NCI-H1694 (cell line): ENCODE results near the gene MICAL3.

Source experiments
- DNase-seq: peaks from one replicate; lab custom pipeline; 2025; lab: John Stamatoyannopoulos, UW

The MICAL3 gene

DNA sequence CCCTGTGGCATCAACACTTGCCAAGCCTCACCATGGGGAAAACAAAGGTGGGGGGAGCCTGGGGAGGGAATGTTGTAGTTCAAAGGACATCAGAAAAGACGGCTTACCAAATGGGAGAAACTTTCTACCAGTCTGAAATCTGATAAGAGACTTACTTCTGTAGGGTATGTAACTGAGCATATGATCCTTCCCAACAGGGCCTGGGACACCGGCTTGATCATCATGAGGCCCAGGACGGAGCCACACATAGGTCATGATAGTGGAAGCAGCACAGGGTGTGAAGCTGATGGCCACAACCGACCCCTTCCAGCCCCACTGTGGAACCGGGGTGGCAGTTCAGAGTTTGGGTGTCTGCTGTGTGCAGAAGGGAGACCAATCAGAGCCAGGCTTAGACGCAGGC, 51.1 kb downstream of the MICAL3 start:
- DNase-seq, result no peak

DNA sequence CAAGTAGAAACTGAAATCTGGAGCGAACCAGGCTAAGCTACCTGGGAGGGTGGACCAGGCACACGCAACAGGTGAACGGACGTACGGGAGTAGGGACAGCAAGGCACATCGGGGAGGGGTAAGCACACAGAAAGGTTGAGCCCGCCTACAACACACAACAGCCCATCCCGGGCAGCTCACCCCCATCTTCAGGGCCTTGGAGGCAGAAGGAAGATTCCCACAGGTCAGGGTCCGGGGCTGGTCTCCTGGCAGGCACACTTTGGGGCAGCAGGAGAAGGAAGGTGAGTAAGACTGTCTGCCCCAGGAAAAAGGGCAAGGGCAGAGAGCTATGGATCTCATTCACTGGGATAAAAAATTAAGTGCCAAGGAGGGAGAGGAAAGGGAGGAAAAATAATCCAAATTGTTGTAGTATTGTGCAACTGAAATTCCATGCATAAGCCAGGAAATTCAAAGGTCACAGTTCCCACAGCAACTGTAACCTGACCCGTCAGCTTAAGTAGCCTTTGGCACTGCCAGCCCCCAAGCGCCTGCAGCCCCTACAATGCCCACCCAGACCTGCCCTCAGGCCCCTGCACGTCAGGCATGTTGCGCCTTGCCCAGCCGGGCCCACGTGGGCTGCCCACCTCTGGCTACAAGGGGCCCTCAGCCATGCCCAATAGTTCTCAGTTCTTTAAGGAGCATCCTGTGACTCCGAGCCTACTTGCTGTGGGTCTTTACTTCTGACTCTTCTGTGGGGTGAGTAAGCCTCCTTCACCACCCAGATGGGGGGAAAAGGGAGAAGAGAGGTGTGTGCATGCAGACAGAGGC, 51.8 kb downstream of the MICAL3 start:
- DNase-seq, result no peak

DNA sequence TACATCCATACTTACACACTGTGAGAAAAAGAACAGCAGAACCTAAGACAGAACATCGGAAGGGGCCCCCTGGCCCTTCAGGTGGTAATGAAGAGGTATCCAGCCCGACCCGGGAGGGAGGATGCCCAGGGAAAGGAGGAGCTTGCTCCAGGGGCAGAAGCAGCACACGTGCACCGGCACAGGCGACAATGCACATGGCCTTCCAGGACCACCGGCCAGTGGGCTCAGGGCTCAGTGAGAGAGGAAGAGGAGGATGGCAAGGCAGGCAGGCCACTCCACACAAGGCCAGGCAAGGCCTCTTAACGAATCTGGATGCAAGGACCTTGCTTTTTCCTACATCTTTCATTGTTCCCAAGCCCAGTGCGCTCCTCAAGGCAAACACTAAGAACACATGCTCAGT, 52.6 kb downstream of the MICAL3 start:
- no peak for DNase-seq

DNA sequence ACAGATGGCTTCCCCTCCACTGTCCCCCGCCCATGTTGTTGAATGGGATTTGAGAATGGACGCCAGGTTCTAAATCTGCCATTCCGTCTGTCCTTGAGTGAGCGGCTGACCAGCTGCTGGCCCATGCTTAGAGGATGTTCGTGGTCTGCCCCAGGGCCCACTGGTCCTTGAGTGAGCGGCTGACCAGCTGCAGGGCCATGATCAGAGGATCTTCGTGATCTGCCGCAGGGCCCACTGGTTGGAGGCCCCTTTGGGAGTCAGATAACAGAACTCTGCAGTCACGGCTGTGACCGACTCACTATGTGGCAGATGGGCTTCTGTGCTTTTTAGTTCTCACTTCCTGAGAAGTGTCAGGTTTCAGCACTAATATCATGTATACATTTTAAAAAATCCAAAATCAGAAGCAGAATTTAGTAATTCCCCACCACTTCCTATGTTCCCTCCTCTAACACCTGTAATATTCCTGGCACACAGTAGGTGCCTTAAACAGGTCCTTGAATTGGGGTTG, 54.1 kb downstream of the MICAL3 start:
- peak; percentile 68 for DNase-seq

DNA sequence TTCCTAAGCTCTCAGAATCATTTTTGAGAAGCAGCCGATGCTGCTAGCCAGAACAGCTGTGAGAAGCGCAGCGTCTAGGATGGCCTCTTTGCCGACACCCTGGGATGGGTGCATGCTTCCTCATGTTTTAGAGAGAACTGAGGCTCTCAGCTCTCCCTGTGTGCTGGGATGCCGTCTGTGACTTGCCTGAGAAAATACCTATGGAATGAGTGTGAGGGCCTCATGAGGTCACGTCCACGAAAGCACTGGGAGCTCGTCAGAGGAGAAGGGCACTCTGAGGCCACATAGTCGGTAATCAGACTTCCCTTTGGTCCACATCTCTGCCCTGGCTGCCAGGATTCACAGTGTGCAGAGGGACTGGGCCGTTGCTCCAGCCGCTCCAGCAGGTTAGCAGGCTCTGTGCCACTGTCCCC, 54.7 kb downstream of the MICAL3 start:
- no peak for DNase-seq

DNA sequence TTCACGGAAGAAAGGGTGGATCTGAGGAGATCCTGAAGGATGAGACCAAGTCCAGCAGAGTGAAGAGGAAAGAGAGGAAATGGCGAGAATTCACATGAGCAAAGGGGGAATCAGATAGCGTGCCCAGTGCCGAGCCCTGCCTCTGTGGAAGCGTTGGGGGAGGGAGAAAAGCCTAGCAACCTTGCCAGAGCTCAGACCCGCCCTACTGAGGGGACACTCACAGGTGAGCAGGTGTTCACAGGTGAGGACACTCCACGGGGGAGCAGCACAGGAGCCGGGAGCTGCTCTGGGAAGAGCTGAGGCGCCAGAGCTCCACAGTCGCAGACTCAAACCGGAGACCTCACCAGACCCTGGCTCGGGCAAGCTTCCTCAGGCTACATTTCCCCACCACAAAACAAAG, 56.2 kb downstream of the MICAL3 start:
- no peak for DNase-seq

DNA sequence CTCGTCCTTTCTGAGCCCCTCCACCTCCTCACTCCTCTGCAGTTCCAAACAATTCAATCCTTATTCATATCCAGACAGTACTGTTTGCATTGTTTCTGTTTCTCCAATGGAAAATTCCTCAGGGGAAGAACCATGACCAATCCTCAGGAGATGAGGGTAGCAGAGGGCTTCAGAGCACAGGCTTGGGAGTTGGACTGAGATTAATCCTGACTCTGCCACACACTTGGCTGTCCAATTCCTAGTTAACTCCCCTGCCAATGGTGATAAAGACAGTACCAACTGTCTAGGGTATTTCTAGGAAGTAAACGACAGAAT, 58.0 kb downstream of the MICAL3 start:
- DNase-seq, result no peak

DNA sequence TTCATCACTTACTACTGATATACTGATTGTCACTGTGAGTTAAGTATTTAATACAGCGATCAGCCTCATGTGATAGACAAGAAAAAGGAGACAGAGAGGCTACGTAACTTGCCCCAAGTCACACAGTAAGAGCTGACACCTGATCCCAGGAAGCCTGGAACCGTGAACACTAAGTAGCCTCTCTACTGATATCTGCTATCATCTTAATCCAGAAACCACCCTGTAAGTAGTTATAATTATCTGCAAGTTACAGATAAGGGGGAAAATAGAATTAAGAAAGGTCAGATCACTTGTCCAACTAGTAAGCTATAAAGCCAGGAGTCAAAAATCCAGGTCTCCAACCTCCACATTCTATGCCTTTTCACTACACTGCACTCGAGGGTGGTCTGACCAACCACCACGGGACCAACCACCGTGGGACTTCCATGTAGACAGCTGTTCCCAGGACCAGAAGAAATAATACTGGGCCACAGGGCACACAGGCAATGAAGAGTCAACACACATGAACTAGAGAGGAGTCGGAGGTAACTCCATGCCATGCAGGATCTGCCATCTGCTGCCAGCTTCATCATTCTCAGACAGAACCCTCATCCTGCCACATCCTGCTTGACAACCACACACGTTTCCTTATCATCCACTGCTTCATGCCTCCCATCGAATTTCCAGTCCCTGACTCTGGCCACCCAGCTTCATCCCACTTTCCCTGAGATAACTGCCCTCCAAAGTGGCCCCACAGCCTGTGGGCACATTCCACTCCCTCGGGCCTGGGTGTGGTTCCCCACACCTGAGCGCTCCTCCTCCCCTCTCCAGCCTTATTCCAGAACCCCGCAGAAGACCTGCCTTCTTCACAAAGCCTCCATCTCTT, 58.6 kb downstream of the MICAL3 start:
- no peak for DNase-seq

DNA sequence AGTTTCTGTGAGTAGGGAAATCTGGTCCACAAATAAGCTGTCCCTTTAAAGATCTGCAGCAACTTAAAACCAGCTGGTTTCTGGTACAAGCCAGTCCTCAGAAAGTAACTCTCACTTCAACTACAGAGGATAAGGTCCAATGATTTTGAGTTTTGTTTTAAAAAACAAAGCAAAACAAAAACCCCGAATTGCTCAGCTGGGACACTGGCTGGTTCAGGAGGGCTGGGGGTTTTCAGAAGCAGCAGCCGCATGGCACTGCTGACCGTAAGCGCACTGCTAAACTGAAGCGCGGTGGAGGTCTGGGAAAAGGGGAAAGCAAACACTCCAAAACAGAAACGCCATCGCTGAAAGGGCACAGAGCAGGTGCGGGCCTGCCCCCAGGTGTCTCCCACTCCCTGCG, 59.7 kb downstream of the MICAL3 start:
- DNase-seq, result no peak

DNA sequence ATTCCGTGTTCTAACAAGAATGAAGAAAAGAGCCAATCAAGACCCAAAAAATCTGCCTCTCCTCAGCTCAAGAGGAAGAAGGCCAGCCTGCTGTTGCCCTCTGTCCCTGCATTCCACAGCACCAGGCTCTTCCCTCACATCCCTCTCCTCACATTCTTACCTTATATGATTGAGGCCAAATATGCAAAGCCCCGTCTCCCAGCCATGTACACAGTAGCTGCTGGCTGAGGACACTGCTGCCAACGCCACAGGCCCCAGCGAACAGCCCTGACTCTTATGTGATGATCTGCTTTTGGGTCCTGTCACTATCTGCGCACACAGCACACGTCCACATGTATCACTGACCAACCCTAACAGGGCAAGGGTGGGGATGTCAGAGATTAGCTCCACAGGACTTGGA, 60.2 kb downstream of the MICAL3 start:
- no peak for DNase-seq

DNA sequence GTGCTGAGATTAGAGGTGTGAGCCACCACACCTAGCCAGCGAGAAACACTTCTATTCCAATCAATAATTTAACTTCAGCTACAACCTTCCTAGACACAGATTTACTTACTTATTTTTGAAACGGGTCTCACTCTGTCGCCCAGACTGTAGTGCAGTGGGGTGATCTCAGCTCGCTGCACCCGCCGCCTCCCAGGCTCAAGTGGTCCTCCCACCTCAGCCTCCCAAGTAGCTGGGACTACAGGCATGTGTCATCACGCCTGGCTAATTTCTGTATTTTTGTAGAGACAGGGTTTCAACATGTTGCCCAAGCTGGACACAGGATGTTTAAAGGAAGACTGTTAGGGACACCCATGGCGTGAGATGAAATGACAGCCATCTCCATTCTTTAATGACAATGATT, 61.3 kb downstream of the MICAL3 start:
- no peak for DNase-seq

DNA sequence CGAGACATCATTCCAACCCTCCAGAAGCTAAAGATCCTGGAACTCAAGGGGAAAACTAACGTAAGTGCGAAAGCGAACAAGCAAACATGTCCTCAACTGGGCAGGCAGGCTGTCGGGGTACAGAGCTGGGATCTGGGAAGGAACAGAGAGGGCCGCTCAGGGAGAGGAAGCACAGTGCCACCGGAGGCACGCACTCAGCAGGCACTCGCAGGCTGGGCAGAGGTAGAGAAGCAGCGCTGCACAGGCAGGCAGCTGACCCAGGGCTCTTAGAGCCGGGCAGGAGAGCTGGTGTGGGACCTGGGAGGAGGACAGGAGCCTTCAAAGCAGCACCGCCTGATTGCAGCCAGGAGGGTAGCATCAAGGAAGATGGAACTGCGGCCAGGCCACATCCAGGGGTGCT, 62.2 kb downstream of the MICAL3 start:
- DNase-seq, result no peak

DNA sequence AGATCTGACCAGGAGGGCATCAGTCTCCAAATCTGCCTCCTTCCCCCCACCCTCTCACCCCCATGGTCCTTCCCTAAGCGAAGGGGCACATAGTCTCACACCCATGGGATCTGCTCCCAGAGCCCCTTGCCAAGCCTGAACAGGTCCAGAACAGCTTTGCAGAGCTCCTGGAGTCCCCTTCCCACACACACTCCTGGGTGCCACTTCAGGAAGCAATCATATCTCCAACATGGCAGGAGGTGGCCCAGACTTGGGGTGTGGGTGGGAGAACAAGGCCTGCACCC, 63.0 kb downstream of the MICAL3 start:
- no peak for DNase-seq

DNA sequence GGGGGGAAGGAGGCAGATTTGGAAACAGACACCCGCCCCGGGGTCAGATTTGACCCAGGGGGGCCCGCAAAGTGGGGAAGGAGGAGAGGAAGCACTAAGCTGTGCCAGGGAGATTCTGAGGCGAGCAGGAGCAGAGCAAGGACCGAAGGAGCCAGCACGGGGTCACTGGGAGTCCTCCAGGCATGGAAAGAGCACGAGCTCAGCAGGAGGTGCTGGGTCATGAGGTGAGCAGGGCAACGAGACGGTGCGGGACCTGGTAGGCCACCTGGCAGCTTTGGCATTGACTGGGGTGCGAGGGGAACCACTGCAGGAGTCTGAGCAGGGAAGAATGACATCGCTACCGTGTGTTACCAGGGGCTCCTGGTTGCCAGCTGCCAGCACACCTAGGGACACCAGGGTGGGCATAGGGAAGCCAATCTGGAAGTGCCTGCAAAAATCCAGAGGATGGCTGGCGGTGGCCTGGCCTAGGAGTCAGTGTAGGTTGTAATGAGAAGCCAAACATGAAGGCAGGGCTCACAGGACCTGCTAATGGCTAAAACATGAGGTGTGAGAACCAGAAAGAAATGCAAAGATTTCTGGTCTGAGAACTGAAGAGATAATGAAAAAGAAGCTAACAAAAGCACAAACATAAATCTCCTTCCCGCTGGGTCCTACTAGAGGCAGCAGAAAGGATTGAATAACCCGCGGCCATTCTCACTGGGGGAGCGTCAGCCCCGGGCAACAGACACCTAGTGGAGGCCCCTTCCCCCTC, 63.5 kb downstream of the MICAL3 start:
- DNase-seq, result no peak

DNA sequence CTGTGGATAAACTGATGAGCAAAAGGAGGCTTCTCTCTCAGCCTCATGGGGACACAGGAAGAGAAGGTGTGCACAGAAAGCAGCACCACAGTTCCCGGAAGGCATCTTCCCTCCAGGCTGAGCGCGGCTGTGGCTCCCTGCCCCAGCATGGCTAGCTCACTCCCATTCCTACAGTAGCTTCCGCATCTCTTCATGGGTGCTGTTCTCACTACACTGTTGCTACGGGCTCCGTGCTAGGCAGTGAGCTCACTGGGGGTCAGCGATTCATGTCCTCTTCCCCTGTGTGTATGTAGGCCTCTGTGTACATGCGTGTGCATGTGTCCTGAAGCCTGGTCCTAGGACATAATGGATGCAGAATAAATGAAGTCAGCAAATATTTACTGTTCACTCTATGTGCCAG, 64.3 kb downstream of the MICAL3 start:
- DNase-seq, result no peak

DNA sequence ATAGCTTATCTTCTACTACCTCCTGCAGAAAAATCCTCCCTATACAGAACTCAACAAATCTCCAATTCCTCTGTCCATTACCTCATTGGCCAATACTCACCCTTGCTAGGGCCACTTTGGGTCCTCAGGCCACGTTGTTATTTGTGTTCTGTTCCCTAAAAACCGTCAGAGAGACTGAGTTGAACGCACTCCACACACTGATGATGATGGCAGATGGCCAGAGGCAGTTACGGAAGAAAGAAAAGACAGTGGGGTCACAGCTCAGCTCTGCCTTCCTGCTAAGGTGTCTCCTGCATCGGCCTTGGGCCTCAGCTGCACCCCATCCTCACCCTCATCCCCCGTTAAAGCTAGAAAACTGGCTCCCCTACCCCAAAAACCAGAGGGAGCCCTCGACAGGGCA, 66.2 kb downstream of the MICAL3 start:
- no peak for DNase-seq

DNA sequence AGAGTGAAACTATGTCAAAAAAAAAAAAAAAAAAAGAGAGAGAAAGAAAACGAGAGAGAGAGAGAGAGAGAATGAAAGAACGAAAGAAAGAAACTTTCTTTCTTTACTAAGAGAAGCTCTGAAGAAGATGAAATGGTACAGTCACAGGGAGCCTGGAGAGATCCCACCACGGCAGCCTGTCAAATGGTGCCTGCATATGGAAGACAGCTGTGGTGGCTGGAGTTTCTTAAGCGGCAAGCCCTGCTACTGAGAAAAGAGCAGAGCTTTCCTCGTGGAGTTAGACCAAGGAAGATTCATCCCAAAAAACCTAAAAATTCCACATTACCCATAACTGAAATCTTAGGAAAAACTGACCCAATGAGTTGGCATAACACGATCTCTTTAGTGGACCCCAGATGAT, 66.7 kb downstream of the MICAL3 start:
- no peak for DNase-seq

DNA sequence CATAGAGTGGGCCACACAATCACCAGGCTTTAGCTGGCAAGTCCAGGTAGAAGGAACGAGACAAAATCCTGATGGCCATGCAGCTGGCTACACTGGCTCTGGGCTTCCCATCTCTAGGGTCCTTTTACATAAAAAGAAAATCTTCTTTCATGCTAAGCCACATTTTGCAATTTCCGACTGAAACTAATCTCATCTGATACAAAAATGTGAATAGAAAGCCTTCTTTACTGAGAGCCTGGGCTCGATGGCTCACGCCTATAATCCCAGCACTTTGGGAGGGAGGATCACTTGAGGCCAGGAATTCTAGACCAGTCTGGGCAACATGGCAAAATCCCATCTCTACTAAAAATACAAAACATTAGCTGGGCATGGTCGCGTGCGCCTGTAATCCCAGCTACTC, 67.2 kb downstream of the MICAL3 start:
- DNase-seq, result no peak

DNA sequence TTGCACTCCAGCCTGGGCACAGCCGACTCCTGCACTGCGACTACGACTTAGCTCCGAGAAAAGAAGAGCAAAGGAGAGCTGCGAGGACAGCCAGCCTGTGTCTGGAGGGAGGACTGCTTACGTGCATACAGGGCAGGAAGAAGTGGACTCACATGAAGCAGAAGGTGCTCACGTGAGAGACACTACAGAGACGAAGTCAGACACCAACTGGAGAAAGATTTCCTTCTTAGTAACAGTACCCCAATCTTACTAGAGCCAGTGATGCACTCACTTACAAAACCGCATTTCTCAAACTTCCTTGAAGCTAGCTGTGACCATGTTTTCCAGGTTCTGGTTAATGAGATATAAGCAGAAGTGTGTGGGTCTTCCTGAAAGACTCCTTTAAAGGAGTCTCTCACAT, 67.7 kb downstream of the MICAL3 start:
- no peak for DNase-seq

DNA sequence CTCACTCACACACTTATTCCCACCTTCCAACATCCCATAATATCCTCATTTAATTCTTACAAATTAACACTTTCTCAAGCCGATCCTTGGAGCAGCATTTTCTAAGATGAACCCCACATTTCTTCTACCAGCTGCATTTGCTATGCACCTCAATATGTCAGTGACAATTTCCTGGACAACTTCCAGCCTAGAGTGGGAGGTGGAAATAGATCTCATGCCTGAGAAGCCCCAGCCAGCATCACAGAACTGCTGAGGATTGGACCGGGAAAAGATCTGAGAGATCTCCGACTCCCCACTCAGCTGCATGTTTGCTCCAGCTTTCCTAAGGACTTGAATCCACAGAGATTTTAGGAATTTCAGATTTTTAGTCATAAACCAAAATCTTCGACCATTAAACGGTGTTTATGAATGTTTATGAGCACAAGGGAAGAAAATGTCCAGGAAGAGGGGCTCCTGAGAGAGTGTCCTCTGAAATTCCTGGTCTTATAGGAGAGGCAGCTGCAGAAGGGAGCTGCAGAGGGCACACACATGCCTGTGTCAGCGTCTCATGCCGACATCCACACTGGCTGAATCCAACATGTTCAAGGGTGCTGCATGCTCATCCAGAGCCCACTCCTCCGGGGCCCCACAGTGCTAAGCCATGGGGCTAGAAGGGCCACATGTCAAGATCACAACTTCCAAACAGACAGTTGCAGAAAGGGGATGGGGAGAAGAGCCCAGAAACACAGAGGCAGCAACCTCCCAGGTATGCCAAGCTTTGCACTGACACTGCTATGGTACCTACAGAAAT, 68.6 kb downstream of the MICAL3 start:
- DNase-seq, result no peak

DNA sequence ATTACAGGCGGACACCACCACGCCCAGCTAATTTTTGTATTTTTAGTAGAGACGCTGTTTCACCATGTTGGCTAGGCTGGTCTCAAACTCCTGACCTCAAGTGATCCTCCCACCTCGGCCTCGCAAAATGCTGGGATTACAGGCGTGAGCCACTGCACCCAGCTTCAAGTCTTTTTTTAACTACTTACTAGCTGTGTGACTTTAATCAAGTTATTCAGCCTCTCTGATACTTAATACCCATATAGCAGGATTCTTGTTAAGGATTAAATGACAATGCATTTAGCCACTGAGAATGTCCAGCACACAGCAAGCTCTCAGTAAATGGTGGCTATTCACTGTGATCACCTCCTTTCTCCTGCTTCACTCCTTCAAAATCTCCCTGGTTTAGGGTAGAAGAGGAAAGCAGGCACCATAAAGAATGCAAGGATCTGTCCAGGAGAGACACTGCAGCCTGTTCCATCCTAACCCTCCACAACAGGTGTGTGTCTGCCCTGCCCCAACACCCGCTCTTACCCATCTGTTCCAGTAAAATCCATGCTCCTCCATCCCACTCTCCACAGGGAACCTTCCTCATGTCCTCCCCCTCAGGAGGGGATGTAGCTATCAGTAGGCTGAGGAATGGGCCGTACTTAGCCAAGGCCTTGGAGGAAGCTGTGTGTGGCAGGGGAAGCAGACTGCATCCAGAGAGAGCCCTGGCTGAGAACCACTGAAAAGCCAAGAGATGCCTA, 69.3 kb downstream of the MICAL3 start:
- DNase-seq, result no peak
